Common myeloid progenitor, CD34-positive (primary cell): ENCODE results near the gene AFG1L.

Experiments used
- CTCF ChIA-PET: fragments of 350-600 bp; sonication (Branson Sonifier 250); formaldehyde crosslinking; loops from one replicate; lab custom pipeline; 2021; ENCODE audit warnings: antibody characterized with exemption; lab: Charles Lee
- POLR2A ChIA-PET: fragments of 350-600 bp; sonication (Branson Sonifier 250); formaldehyde crosslinking; loops from one replicate; lab custom pipeline; 2021; ENCODE audit warnings: antibody characterized with exemption; lab: Charles Lee
- DNase-seq, 3 donors: peaks; one replicate each; pipeline versions ENCODE4 v3.0.0 to v3.0.0-alpha.2; 2013
- H3K27ac ChIP-seq, 2 experiments: 1 replicate in 1 of 2; 2 replicates in 1 of 2; pipeline ENCODE4 v1.7.0; 2013; ENCODE audit warnings: inconsistent platforms in 2 of 2, low read length in 2 of 2, mild to moderate bottlenecking in 2 of 2, low read depth in 1 of 2, moderate library complexity in 1 of 2; ENCODE audit not compliant: severe bottlenecking in 2 of 2, insufficient read depth in 1 of 2, poor library complexity in 1 of 2
- H3K27me3 ChIP-seq, 5 experiments: replicated peaks in 2 of 5; 1 replicate in 3 of 5; 2 replicates in 2 of 5; pipeline versions ENCODE4 v1.6.1 to v1.7.0; 2013; ENCODE audit warnings: low read length in 4 of 5, mild to moderate bottlenecking in 2 of 5, moderate library complexity in 2 of 5, inconsistent platforms in 1 of 5; ENCODE audit not compliant: insufficient read depth in 5 of 5, control insufficient read depth in 4 of 5
- H3K36me3 ChIP-seq, 4 experiments: 1 replicate in 2 of 4; 2 replicates in 2 of 4; pipeline versions ENCODE4 v1.6.1 to v1.7.0; 2013; ENCODE audit warnings: low read length in 3 of 4, control low read depth in 1 of 4, mild to moderate bottlenecking in 1 of 4; ENCODE audit not compliant: control insufficient read depth in 4 of 4, insufficient read depth in 4 of 4
- H3K4me1 ChIP-seq, 4 experiments: 1 replicate in 3 of 4; 2 replicates in 1 of 4; pipeline versions ENCODE4 v1.6.1 to v1.7.1; 2013; ENCODE audit warnings: low read length in 3 of 4, mild to moderate bottlenecking in 3 of 4, control low read depth in 1 of 4, inconsistent platforms in 1 of 4, moderate library complexity in 1 of 4; ENCODE audit not compliant: control insufficient read depth in 4 of 4, insufficient read depth in 4 of 4; ENCODE audit errors: control extremely low read depth in 1 of 4
- H3K4me3 ChIP-seq, 7 experiments: 1 replicate in 4 of 7; 2 replicates in 3 of 7; pipeline versions ENCODE4 v1.5.1 to v1.7.0; 2013; ENCODE audit warnings: mild to moderate bottlenecking in 7 of 7, low read length in 6 of 7, moderate library complexity in 6 of 7, inconsistent platforms in 2 of 7, low read depth in 2 of 7, control low read depth in 1 of 7; ENCODE audit not compliant: insufficient read depth in 4 of 7, control insufficient read depth in 1 of 7; ENCODE audit errors: extremely low read depth in 1 of 7
- H3K9me3 ChIP-seq, 5 experiments: 1 replicate in 4 of 5; 2 replicates in 1 of 5; pipeline versions ENCODE4 v1.6.1 to v1.7.1; 2013; ENCODE audit warnings: low read length in 4 of 5, mild to moderate bottlenecking in 2 of 5, inconsistent platforms in 1 of 5, low read depth in 1 of 5, moderate library complexity in 1 of 5; ENCODE audit not compliant: control insufficient read depth in 4 of 5, insufficient read depth in 2 of 5; ENCODE audit errors: control extremely low read depth in 1 of 5
- WGBS: methylation state at CpG from one replicate; pipeline ENCODE4 v1.1.5; 2013; ENCODE audit not compliant: insufficient coverage; 5-methylcytosine and 5-hydroxymethylcytosine counted together

AFG1L gene

GRCh38 chr6:108453601-108454185, 158.8 kb downstream of the AFG1L start:
- H3K4me1 ChIP-seq = peaks cover 2 to 20% (median 13%) of the 10 kb centered on the region in 4 experiments
- no peaks in the 10 kb centered on the region for H3K36me3 ChIP-seq
- peak overlapping the region; percentile 19 to 71 for H3K27ac ChIP-seq
- peaks cover 0 to 4% (median 0%) of the 10 kb centered on the region in 5 experiments for H3K9me3 ChIP-seq
- POLR2A ChIA-PET = no interaction called here
- peak overlapping the region in 4 of 7 experiments; percentile 11 to 49 (median 16) for H3K4me3 ChIP-seq
- WGBS = 2% methylated on average over 3 of the region's 3 CpGs
- CTCF ChIA-PET = interaction anchor here (0.8 to 1.6 kb wide), 5 partner anchors 10 to 286 kb away, joined by 3 to 8 read pairs (median 5); no protein-coding TSS in a partner anchor
- peak; percentile 65 to 89 (median 80) for DNase-seq
- no peaks in the 10 kb centered on the region for H3K27me3 ChIP-seq

- Histone ChIP-seq H3K4me1 (peaks cover 2 to 20% (median 13%) of the 10 kb centered on the region in 4 experiments), H3K36me3 (no peaks in the 10 kb centered on the region), H3K27ac (no peak overlapping the region), H3K27me3 (no peaks in the 10 kb centered on the region), H3K9me3 (peaks cover 0 to 4% (median 0%) of the 10 kb centered on the region in 5 experiments), H3K4me3 (peak overlapping the region in 1 of 7 experiments; percentile 11)
- no peak for DNase-seq
- WGBS = 100% methylated on average over 2 of the region's 2 CpGs
- ChIA-PET CTCF (interaction anchor here (0.8 to 1.6 kb wide), 3 partner anchors 9 to 286 kb away, joined by 3 to 8 read pairs (median 5); no protein-coding TSS in a partner anchor), POLR2A (no interaction called here)
Measured at GRCh38 chr6:108454356-108454755, 159.5 kb downstream of the AFG1L start.

- no peak for DNase-seq
- WGBS = no CpG with 5 or more reads among the region's 1 CpG
- POLR2A ChIA-PET = no interaction called here
- H3K4me3 ChIP-seq = no peak overlapping the region
- no peaks in the 10 kb centered on the region for H3K27me3 ChIP-seq
- peaks cover 2 to 20% (median 13%) of the 10 kb centered on the region in 4 experiments for H3K4me1 ChIP-seq
- no peak overlapping the region for H3K27ac ChIP-seq
- H3K9me3 ChIP-seq = peaks cover 0 to 4% (median 0%) of the 10 kb centered on the region in 5 experiments
- CTCF ChIA-PET = interaction anchor here (0.8 kb wide), 1 partner anchor 33 kb away, joined by 3 read pairs; no protein-coding TSS in a partner anchor
- no peaks in the 10 kb centered on the region for H3K36me3 ChIP-seq
Measured at GRCh38 chr6:108455688-108456087, 160.8 kb downstream of the AFG1L start.

GRCh38 chr6:108463784-108464183, 168.9 kb downstream of the AFG1L start:
- DNase-seq = no peak
- H3K4me3 ChIP-seq = no peak overlapping the region
- WGBS = 56% methylated on average over 3 of the region's 4 CpGs
- POLR2A ChIA-PET = no interaction called here
- H3K27ac ChIP-seq = no peak overlapping the region
- CTCF ChIA-PET = interaction anchor here (0.8 to 1.8 kb wide), 3 partner anchors 10 to 350 kb away, joined by 3 to 8 read pairs (median 4); no protein-coding TSS in a partner anchor
- H3K4me1 ChIP-seq = peaks cover 0 to 18% (median 7%) of the 10 kb centered on the region in 4 experiments
- no peaks in the 10 kb centered on the region for H3K9me3 ChIP-seq
- H3K27me3 ChIP-seq = no peaks in the 10 kb centered on the region
- no peaks in the 10 kb centered on the region for H3K36me3 ChIP-seq

GRCh38 chr6:108464418-108465097, 169.7 kb downstream of the AFG1L start:
- H3K4me3 ChIP-seq = peak overlapping the region in 1 of 7 experiments; percentile 10
- CTCF ChIA-PET = interaction anchor here (0.7 to 1.8 kb wide), 4 partner anchors 11 to 351 kb away, joined by 3 to 8 read pairs (median 4); no protein-coding TSS in a partner anchor
- DNase-seq = peak in 2 of 3 donors; percentile 6 to 29
- no peaks in the 10 kb centered on the region for H3K36me3 ChIP-seq
- no peaks in the 10 kb centered on the region for H3K9me3 ChIP-seq
- peaks cover 0 to 18% (median 7%) of the 10 kb centered on the region in 4 experiments for H3K4me1 ChIP-seq
- H3K27me3 ChIP-seq = no peaks in the 10 kb centered on the region
- H3K27ac ChIP-seq = no peak overlapping the region
- POLR2A ChIA-PET = interaction anchor here (0.5 to 0.7 kb wide), 2 partner anchors 211 to 327 kb away, joined by 3 read pairs; no protein-coding TSS in a partner anchor
- WGBS = 98% methylated on average over 3 of the region's 5 CpGs

GRCh38 chr6:108465098-108465495, 170.2 kb downstream of the AFG1L start:
- Histone ChIP-seq H3K27me3 (no peaks in the 10 kb centered on the region), H3K27ac (no peak overlapping the region), H3K36me3 (no peaks in the 10 kb centered on the region), H3K9me3 (no peaks in the 10 kb centered on the region), H3K4me1 (peaks cover 0 to 18% (median 7%) of the 10 kb centered on the region in 4 experiments), H3K4me3 (peak overlapping the region in 1 of 7 experiments; percentile 10)
- ChIA-PET POLR2A (interaction anchor here (0.5 to 0.7 kb wide), 2 partner anchors 211 to 328 kb away, joined by 3 read pairs; no protein-coding TSS in a partner anchor), CTCF (interaction anchor here (0.7 kb wide), 1 partner anchor 27 kb away, joined by 3 read pairs; no protein-coding TSS in a partner anchor)
- DNase-seq = peak; percentile 14 to 76 (median 64)
- no CpG with 5 or more reads among the region's 2 CpGs for WGBS
